Lung (tissue), 4 donors: Measurements from ENCODE around the gene DUOX1. TPM values are rescaled to one million over a fixed set of nuclear protein-coding genes. Genes with fewer than 3 reads are reported as not detected.

Source experiments
- polyA plus RNA-seq, 2 donors: library from polyadenylated mRNA; stranded (reverse); fragments of 200-250 nt; gene quantifications; one replicate each; pipeline ENCODE4 v1.2.1, GENCODE V29; 2013
- total RNA-seq, 2 donors: library from RNA; depleted of rRNA in 1 of 2; stranded (reverse); fragments of >200 nt in 1 of 2; gene quantifications; one replicate each; pipeline ENCODE4 v1.2.1, GENCODE V29; 2014 to 2021
- donor health status: Bipolar disorder and iron deficiency.
- donor health status: healthy.
- donor health status: DM: yes; HTN: yes; CAD: no.

Gene DUOX1
- total and polyA plus RNA-seq, 4 donors: 61.7 to 363 (median 115) TPM

Other genes with a start within 250 kb of the DUOX1 start
- not detected for gene TERB2, start 173.3 kb upstream of the DUOX1 start, total RNA-seq
- gene TERB2, start 173.3 kb upstream of the DUOX1 start, polyA plus RNA-seq: not detected
- 10 to 100 TPM; 17.9 to 18.2 TPM for gene SORD, start 106.8 kb upstream of the DUOX1 start, total RNA-seq
- 10 to 100 TPM in 1 of 2 donors, 1 to 10 TPM in 1; 3.5 to 14.9 TPM for gene SORD, start 106.8 kb upstream of the DUOX1 start, polyA plus RNA-seq
- 1 to 10 TPM; 2.0 to 3.8 TPM for gene DUOX2, start 15.8 kb upstream of the DUOX1 start, total RNA-seq
- gene DUOX2, start 15.8 kb upstream of the DUOX1 start, polyA plus RNA-seq: 1 to 10 TPM; 1.0 to 2.1 TPM
- gene DUOXA2, start 15.7 kb upstream of the DUOX1 start, total RNA-seq: under 1 TPM in 1 of 2 donors, not detected in 1; 0.48 TPM
- under 1 TPM; 0.98 TPM for gene DUOXA2, start 15.7 kb upstream of the DUOX1 start, polyA plus RNA-seq
- 100 to 1,000 TPM in 1 of 2 donors, 10 to 100 TPM in 1; 42.6 to 203 TPM for gene DUOXA1, start 115 bp upstream of the DUOX1 start, total RNA-seq
- 100 to 1,000 TPM in 1 of 2 donors, 10 to 100 TPM in 1; 86.8 to 129 TPM for gene DUOXA1, start 115 bp upstream of the DUOX1 start, polyA plus RNA-seq
- gene SHF, start 58.0 kb downstream of the DUOX1 start, total RNA-seq: 10 to 100 TPM in 1 of 2 donors, 1 to 10 TPM in 1; 4.6 to 15.9 TPM
- 1 to 10 TPM; 1.9 to 3.4 TPM for gene SHF, start 58.0 kb downstream of the DUOX1 start, polyA plus RNA-seq
- gene SLC28A2, start 122.2 kb downstream of the DUOX1 start, total RNA-seq: 1 to 10 TPM in 1 of 2 donors, under 1 TPM in 1; 0.28 to 1.5 TPM
- gene SLC28A2, start 122.2 kb downstream of the DUOX1 start, polyA plus RNA-seq: under 1 TPM; 0.10 to 0.23 TPM
- 10 to 100 TPM in 1 of 2 donors, 1 to 10 TPM in 1; 6.3 to 12.2 TPM for gene GATM, start 248.6 kb downstream of the DUOX1 start, total RNA-seq
- gene GATM, start 248.6 kb downstream of the DUOX1 start, polyA plus RNA-seq: 1 to 10 TPM; 2.5 to 2.8 TPM